Keratinocyte (primary cell): ENCODE measurements around the gene JOSD2. TPM values are rescaled to one million over a fixed set of nuclear protein-coding genes. Genes with fewer than 3 reads are reported as not detected.

Experiments used
- DNase-seq: peaks from one replicate; pipeline ENCODE4 v3.0.0-alpha.2; 2011; ENCODE audit warnings: low read depth, missing footprints, low spot score
- FAIRE-seq: peaks from 2 replicates; lab custom pipeline; 2011; peaks lifted over from hg19 to GRCh38; lab: Jason Lieb, UNC
- H2AFZ ChIP-seq: 2 replicates; pipeline ENCODE4 v1.6.0; 2012; ENCODE audit warnings: low read length, control low read depth, inconsistent platforms; ENCODE audit not compliant: control insufficient read depth
- H3K27ac ChIP-seq: 2 replicates; pipeline ENCODE4 v1.5.1; 2011; ENCODE audit warnings: low read length; ENCODE audit not compliant: control insufficient read depth, insufficient read depth
- H3K27me3 ChIP-seq: 3 replicates; pipeline ENCODE4 v1.6.0; 2011; ENCODE audit warnings: low read length; ENCODE audit not compliant: control insufficient read depth, insufficient read depth; ENCODE audit errors: extremely low read depth
- H3K36me3 ChIP-seq, 2 experiments: 2 replicates in 1 of 2; 3 replicates in 1 of 2; pipeline ENCODE4 v1.5.1; 2011; ENCODE audit warnings: low read length in 2 of 2, mild to moderate bottlenecking in 1 of 2; ENCODE audit not compliant: control insufficient read depth in 2 of 2, insufficient read depth in 2 of 2; ENCODE audit errors: extremely low read depth in 1 of 2
- H3K4me1 ChIP-seq: 3 replicates; pipeline ENCODE4 v1.5.1; 2011; ENCODE audit warnings: low read length; ENCODE audit not compliant: control insufficient read depth, insufficient read depth; ENCODE audit errors: extremely low read depth
- H3K4me2 ChIP-seq: 3 replicates; pipeline ENCODE4 v1.6.0; 2011; ENCODE audit warnings: low read depth, low read length; ENCODE audit not compliant: control insufficient read depth, insufficient read depth; ENCODE audit errors: extremely low read depth
- H3K4me3 ChIP-seq, 3 experiments: fragments of 200-600 bp in 1 of 3; sonication (generic) in 1 of 3; 2 replicates in 2 of 3; 3 replicates in 1 of 3; pipeline ENCODE4 v1.5.1; 2011 to 2016; ENCODE audit warnings: low read length in 3 of 3, mild to moderate bottlenecking in 3 of 3, control low read depth in 2 of 3, inconsistent platforms in 1 of 3, low read depth in 1 of 3, mixed read lengths in 1 of 3, mixed run types in 1 of 3, moderate library complexity in 1 of 3; ENCODE audit not compliant: control insufficient read depth in 2 of 3, insufficient read depth in 2 of 3; ENCODE audit errors: extremely low read depth in 1 of 3
- H3K79me2 ChIP-seq: 2 replicates; pipeline ENCODE4 v1.6.0; 2012; ENCODE audit warnings: low read length; ENCODE audit not compliant: control insufficient read depth, insufficient read depth
- H3K9ac ChIP-seq: 3 replicates; pipeline ENCODE4 v1.6.0; 2011; ENCODE audit warnings: low read length; ENCODE audit not compliant: control insufficient read depth, insufficient read depth; ENCODE audit errors: extremely low read depth
- H3K9me1 ChIP-seq: 3 replicates; pipeline ENCODE4 v1.6.0; 2011; ENCODE audit warnings: low read length; ENCODE audit not compliant: control insufficient read depth, insufficient read depth; ENCODE audit errors: extremely low read depth
- H3K9me3 ChIP-seq: 2 replicates; pipeline ENCODE4 v1.5.1; 2012; ENCODE audit warnings: low read depth, low read length; ENCODE audit not compliant: control insufficient read depth
- H4K20me1 ChIP-seq: 3 replicates; pipeline ENCODE4 v1.6.0; 2011; ENCODE audit warnings: low read length; ENCODE audit not compliant: control insufficient read depth, insufficient read depth; ENCODE audit errors: extremely low read depth
- EZH2 ChIP-seq: IDR thresholded peaks from one replicate; pipeline ENCODE4 v1.6.1; 2012; ENCODE audit warnings: inconsistent platforms, mild to moderate bottlenecking, low read length, moderate library complexity
- dilution Hi-C: fragments of 300-500 bp; cut with MboI; formaldehyde crosslinking; loops from one replicate; pipeline ENCODE4 v1.7.0; 2020; ENCODE audit warnings: low sequenced_read_pairs; ENCODE audit not compliant: extremely low pct_ligation_motif_present
- polyA plus RNA-seq, 5 experiments: library from polyadenylated mRNA; depleted of rRNA in 3 of 5; stranded (reverse) in 3 of 5; stranded (forward) in 1 of 5; unstranded in 1 of 5; fragments of >200 nt; gene quantifications; 1 replicate in 1 of 5; 2 replicates in 3 of 5; 3 replicates in 1 of 5; pipeline versions ENCODE4 v1.2.1 to v1.2.3, GENCODE V29; 2011 to 2012; ENCODE audit warnings: missing spikeins in 2 of 5, low read depth in 1 of 5, low replicate concordance in 1 of 5
- TF ChIP-seq, protein P1 (sequence below), 3 experiments: IDR thresholded peaks in 1 of 3; conservative IDR thresholded peaks in 1 of 3; optimal IDR thresholded peaks in 1 of 3; 2 replicates in 2 of 3; 3 replicates in 1 of 3; pipeline versions ENCODE3 to v1.5.1; 2011; ENCODE audit warnings: low read length in 3 of 3, mild to moderate bottlenecking in 3 of 3, moderate library complexity in 2 of 3, control low read depth in 1 of 3, inconsistent platforms in 1 of 3; ENCODE audit not compliant: insufficient read depth in 2 of 3; ENCODE audit errors: extremely low read depth in 1 of 3

JOSD2 gene
- polyA plus RNA-seq, 1 donor (not counting 4 experiments of a cell fraction or from before 2014, with no cell fraction given) = 18.7 TPM

DNA sequence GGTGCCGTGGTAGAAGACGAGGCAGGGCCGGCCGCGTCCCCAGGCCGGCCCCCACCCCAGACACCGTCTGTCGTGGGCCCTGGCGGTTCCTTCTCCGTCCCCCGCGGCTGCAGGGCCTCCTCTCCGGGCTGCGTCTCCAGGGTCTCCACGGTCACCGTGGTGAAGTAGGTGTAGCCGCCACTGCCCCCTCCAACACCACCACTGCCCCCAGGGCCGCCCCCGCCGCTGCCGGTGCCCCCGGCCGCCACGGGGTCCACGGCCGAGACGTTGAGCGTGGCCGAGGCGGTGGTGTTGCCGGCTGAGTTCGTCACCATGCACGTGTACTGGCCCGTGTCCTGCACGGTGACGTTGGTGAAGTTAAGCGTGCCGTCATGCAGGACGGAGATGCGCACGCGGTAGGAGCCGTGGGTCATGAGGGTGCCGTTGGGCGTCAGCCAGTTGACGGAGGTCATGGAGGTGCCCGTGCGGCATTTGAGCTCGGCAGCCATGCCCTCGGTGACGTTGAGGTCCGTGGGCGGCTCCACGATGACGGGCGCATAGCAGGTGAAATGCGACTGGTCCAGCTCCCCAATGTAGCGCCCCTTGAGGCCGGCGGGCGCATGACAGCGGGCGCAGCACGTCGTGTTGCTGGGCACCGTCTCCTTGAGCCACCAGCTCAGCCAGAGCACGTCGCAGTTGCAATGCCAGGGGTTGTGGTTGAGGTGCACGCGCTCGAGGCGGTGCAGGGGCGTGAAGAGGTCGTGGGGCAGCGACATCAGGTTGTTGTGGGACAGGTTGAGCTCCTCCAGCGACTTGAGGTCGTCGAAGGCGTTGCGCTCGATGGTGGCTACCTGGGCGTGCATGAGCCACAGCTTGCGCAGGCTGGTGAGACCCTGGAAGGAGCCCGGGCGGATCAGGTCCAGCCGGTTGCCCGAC lies 7.4 kb upstream of the JOSD2 start:
- Histone ChIP-seq H3K4me3 (no peak overlapping the region), H3K4me1 (no peaks in the 10 kb centered on the region), H3K36me3 (no peaks in the 10 kb centered on the region), H3K9me3 (no peaks in the 10 kb centered on the region), H3K4me2 (no peak overlapping the region), H3K9me1 (no peaks in the 10 kb centered on the region), H3K27ac (no peak overlapping the region), H3K79me2 (no peaks in the 10 kb centered on the region), H3K9ac (no peak overlapping the region), H4K20me1 (no peaks in the 10 kb centered on the region), H2AFZ (no peak overlapping the region), H3K27me3 (peaks cover 8% of the 10 kb centered on the region)
- dilution Hi-C loops = no loop called here
- no peak for TF ChIP-seq EZH2
- TF ChIP-seq, protein P1, sequence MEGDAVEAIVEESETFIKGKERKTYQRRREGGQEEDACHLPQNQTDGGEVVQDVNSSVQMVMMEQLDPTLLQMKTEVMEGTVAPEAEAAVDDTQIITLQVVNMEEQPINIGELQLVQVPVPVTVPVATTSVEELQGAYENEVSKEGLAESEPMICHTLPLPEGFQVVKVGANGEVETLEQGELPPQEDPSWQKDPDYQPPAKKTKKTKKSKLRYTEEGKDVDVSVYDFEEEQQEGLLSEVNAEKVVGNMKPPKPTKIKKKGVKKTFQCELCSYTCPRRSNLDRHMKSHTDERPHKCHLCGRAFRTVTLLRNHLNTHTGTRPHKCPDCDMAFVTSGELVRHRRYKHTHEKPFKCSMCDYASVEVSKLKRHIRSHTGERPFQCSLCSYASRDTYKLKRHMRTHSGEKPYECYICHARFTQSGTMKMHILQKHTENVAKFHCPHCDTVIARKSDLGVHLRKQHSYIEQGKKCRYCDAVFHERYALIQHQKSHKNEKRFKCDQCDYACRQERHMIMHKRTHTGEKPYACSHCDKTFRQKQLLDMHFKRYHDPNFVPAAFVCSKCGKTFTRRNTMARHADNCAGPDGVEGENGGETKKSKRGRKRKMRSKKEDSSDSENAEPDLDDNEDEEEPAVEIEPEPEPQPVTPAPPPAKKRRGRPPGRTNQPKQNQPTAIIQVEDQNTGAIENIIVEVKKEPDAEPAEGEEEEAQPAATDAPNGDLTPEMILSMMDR (optimal IDR thresholded peaks at IDR 0.05 in 1 of 3, IDR thresholded peaks at IDR 0.05 in 1 of 3, conservative IDR thresholded peaks at IDR 0.05 in 1 of 3; ENCODE audit: extremely low read depth in 1 of 3, insufficient read depth in 2 of 3, low read length in 3 of 3) = peak in 2 of 3 experiments; percentile 12 to 23
- DNase-seq = no peak
- FAIRE-seq = no peak

DNA sequence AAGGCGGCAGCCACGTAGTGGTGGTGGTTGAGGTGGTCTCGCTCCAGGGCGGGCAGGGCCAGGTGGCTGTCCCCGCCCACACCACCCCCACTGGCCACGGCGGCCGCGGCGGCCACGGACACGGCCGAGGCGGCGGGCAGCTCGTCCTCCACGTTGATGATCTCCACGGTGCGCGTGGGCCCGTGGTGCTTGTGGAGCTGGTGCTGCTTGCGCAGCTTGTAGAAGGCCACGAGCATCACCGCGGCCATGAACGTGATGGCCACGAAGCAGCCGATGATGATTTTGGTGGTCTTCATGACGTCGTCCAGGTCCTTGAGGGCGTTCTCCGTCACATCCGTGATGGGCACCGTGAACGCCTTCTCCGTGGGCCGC lies 6.7 kb upstream of the JOSD2 start:
- Histone ChIP-seq H3K4me1 (no peaks in the 10 kb centered on the region), H3K9me1 (no peaks in the 10 kb centered on the region), H3K4me2 (no peak overlapping the region), H3K4me3 (no peak overlapping the region), H3K9me3 (no peaks in the 10 kb centered on the region), H3K79me2 (no peaks in the 10 kb centered on the region), H3K9ac (no peak overlapping the region), H3K27ac (no peak overlapping the region), H3K36me3 (no peaks in the 10 kb centered on the region), H2AFZ (no peak overlapping the region), H3K27me3 (peaks cover 8% of the 10 kb centered on the region), H4K20me1 (no peaks in the 10 kb centered on the region)
- dilution Hi-C loops = no loop called here
- no peak for FAIRE-seq
- no peak for DNase-seq
- TF ChIP-seq, protein P1 (optimal IDR thresholded peaks at IDR 0.05 in 1 of 3, IDR thresholded peaks at IDR 0.05 in 1 of 3, conservative IDR thresholded peaks at IDR 0.05 in 1 of 3; ENCODE audit: extremely low read depth in 1 of 3, insufficient read depth in 2 of 3, low read length in 3 of 3) = no peak
- TF ChIP-seq EZH2 = no peak
